Suppressor macrophage treated with lipopolysaccharide for 4 hours (primary cell): ENCODE results near the gene PILRA.

Source experiments
- DNase-seq: peaks from one replicate; pipeline ENCODE4 v3.0.0-alpha.2; 2020

Gene PILRA

DNA sequence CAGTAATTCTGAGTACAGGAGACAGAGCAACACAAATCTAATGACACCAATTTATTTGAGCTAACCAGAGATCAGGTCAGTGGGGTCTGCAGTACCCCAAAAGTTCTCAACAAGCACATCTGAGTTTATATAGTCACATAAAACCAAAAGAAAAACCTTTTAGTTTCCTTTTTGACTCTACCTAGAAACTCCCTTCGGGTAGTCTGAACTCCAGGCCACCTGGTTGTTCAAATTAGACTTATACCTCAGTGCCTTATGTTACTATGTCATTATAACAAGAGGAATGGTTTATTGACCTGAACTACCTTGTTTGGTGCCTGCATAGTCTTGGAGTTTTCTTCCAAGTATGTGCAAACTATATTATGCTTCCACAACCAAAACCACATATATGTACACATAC lies 40.6 kb downstream of the PILRA start:
- no peak for DNase-seq

DNA sequence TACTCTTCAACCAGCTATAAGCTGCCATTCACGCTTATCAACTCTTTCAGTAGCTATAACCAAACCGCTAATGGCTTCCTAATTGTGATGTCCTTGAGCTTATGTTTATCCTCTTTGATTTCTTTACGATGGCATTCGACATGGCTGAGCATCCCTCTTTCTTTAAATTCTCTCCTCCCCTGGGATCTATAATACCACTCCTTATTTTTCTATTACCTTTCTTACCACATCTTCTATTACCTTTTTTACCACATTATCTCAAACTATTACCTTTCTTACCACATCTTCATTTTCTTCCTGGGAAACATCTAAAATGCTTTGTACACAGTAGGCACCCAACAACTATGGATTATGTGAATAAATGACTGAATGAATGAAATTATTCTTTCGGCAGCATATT lies 42.2 kb downstream of the PILRA start:
- no peak for DNase-seq

DNA sequence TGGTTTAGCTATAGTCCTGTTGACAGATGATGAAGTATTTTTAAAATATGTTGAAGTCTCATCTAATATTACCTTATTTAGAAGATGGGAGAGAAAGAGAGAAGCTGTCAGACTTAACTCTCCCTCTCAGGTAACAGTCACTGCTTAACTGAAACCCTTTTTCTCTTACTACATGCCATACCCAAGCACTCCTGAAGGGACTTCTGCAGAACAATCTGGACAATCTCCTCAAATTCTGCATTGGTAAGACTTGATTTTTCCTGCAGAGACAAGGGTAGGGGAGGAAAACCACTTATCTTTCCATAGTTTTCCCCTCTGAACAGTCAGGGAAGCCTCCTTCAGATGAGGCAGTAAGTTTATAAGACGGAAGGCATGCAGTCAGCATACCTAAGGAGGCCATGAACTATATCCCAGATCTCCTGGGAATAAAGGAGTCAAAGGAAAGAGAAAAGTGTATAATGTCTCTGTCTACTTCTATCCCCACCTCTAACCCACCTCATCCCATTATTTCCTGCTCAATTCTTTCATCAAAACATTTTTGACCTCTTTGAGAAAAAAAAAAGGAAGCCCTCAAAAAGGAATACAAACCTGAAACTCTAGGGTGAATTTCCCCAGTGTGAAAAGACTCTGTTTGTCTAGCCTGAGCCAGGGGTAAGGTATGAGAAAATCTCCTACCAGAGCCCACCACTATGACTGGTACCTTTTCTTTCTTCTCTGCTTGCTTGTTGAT lies 45.8 kb downstream of the PILRA start:
- no peak for DNase-seq

GRCh38 chr7:100419660-100420226 lies 46.5 kb downstream of the PILRA start:
- DNase-seq, result no peak

DNA sequence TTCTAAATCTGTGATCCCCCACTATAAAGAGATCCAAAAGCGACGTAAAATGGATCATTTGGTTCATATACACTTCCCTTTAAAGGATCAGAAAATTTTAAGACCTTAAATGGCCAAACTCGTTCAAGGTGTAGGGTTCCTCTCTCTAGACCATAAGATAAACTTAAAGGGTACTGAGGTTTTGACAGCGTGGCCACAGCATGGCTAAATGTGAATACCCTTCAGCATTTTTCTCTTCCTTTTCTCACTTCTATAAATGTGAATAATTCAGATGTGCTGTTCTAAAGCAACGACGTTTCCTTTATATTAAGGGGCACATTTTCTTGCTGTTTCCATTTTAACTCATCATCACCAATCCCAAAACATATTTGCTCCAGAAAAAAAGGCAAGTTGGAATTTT lies 50.0 kb downstream of the PILRA start:
- DNase-seq, result no peak

DNA sequence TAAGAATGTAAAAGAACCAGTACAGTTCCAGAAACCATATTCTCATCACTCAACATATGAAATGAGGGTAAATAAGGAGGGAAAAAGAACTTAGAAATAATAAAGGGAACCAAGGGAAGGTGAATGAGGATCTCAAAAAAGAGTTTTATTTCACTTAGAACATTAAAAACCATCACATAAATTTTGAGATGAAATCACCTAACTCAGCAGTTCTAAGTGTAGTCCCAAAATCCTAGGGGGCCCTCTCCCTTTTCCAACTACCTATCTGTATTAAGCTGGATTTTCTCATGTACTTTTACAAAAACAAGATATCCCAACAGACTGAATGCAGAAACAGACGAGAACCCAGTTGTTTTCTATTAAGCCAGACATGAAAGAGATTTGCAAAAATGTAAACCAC lies 52.1 kb downstream of the PILRA start:
- no peak for DNase-seq

DNA sequence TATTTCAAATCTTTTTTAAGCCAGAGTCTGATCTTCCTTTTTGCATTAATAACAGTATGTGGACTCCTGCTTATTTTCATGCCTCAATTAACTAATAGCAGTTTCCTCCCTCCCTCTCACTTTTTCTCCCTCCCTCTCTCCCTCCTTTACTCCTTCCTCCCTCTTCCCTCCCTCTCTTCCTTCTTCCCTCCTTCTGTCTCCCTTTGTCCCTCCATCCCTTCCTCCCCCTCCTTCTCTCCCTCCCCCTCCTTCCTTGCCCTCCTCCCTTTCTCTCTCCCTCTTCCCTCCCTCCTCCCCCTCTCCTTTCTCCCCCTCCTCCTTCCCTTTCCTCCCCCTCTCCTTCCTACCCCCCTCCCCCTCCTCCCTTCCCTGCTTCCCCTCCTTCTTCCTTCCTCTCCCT lies 53.2 kb downstream of the PILRA start:
- no peak for DNase-seq

DNA sequence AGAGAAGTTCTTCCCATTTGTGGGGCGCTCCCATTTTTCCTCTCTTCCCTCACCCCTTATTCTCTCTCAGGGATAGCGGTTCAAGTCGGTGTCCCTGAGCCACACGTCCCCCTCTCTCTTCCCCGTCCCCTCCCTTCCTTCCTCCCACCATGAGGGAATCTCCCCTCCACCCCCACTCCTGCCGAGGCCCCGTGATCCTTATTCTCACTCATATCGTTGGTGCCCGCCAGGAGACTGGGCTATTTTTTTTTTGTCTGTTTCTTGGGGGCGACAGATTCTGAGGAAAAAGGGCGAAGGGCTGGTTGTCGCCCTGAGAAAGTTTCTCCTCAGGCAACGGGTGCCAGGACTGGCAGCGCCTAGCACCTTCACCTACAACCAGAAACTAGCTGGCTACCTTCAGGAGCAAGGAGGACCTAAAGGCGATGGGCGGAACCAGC lies 54.5 kb downstream of the PILRA start:
- DNase-seq, result no peak

DNA sequence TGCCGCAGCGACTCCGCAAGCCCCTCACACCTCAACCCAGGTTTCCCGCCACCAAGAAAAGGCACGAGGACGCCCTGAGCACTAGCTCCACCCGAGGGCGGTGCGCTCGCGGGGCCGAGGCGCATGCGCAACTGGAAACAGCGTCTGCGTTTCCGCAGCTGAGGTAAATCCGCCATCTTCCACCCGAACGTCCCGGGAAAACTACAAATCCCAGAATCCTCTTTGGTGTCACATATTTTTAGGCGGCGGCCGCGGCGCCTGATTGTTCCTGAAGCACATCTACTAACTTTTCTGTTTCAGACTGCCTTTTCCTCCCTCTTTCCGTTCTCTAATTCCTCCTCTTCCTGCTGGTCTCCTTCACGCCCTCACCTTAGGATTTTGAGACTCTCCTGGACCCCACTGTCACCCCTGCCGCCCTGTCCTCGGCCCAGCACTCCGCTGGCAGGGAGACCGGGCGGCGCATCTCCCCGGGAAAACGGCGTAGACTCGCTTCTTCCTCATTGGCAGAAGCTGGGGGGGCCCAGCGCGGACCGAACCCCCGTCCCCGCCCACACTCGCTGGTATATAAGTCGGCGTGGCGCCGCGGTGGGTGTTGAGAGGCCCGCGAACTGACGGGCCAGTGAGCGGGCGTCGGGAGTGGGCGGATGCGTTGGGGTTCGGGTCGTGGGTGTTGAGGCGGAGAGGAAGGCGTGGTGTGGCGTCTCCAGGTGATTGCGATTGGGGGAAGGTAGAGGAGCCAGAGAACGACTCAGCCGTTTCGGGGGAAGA lies 55.1 kb downstream of the PILRA start, which contains the start of gene ZCWPW1:
ZCWPW1 (minus strand) TSS at position 505 of the 768 bp plus-strand sequence. CDS start 8,054 bp downstream, outside the sequence.
- DNase-seq, result peak; percentile 98

- peak; percentile 100 for DNase-seq
These were observed 55.8 kb downstream of the PILRA start for GRCh38 chr7:100428967-100429636.

- DNase-seq, result peak; percentile 98
These were observed 56.6 kb downstream of the PILRA start, which contains the start of gene MEPCE for GRCh38 chr7:100429637-100430492. TSS of gene MEPCE (plus strand) at chr7:100429831. CDS start at chr7:100430019, 188 bp downstream.

- DNase-seq, result peak; percentile 21
These were observed 57.4 kb downstream of the PILRA start for GRCh38 chr7:100430493-100431285.

DNA sequence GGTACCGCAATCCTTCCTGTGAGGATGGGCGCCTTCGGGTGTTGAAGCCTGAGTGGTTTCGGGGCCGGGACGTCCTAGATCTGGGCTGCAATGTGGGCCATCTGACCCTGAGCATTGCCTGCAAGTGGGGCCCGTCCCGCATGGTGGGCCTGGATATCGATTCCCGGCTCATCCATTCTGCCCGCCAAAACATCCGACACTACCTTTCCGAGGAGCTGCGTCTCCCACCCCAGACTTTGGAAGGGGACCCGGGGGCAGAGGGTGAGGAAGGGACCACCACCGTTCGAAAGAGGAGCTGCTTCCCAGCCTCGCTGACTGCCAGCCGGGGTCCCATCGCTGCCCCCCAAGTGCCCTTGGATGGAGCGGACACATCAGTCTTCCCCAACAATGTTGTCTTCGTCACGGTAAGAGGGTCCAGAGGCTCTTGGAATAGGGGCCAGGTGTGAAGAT lies 58.0 kb downstream of the PILRA start:
- no peak for DNase-seq

DNA sequence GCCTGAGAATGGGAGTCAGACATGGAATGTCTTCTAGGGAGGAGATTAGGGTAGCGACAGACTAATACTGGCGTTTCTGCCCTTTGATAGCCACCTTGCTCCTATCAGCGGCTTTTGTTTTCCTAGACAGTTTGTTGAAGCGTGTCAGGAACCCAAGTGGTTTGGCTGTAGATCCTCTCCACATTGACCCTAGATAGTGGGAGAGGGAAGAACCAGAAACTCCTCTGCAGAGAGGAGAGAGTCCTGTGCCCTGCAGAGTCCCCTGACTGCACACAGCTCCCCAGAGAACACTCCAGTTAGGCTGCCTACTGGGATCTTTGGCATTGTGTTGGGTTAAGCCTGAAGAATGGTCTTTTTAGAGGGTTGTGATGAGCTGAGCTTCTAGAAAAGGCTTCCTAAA lies 58.8 kb downstream of the PILRA start:
- DNase-seq, result no peak

DNA sequence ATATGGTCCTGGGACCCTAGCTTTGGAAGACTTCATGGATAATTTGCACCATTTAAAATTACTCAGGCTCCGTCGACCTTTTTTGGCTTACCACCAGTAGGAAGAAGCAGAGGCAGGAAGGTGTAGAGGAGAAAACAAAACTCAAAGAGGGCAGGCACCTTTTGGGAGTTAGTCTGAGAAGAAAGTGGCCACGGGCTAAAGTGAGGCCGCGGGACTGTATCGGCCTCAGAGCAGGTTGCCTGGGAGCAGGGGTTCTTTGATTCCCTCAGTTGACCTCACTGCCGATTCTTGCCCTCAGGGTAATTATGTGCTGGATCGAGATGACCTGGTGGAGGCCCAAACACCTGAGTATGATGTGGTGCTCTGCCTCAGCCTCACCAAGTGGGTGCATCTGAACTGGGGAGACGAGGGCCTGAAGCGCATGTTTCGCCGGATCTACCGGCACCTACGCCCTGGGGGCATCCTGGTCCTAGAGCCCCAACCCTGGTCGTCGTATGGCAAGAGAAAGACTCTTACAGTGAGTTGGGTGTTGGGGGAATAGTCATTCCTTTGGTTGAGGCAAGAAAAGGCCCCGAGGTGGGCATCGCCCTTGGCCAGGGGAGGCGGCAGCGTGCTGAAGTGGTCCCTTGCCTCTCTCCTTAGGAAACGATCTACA lies 59.5 kb downstream of the PILRA start:
- no peak for DNase-seq

DNA sequence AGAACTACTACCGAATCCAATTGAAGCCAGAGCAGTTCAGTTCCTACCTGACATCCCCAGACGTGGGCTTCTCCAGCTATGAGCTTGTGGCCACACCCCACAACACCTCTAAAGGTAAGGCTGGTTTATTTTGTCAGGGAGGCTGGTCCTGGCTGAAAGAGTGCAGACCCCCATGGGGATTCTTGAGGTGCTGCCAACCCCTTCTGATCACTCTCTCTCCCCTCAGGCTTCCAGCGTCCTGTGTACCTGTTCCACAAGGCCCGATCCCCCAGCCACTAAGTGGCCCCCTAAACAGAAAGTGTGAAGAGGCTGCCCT lies 59.9 kb downstream of the PILRA start:
- DNase-seq, result no peak

DNA sequence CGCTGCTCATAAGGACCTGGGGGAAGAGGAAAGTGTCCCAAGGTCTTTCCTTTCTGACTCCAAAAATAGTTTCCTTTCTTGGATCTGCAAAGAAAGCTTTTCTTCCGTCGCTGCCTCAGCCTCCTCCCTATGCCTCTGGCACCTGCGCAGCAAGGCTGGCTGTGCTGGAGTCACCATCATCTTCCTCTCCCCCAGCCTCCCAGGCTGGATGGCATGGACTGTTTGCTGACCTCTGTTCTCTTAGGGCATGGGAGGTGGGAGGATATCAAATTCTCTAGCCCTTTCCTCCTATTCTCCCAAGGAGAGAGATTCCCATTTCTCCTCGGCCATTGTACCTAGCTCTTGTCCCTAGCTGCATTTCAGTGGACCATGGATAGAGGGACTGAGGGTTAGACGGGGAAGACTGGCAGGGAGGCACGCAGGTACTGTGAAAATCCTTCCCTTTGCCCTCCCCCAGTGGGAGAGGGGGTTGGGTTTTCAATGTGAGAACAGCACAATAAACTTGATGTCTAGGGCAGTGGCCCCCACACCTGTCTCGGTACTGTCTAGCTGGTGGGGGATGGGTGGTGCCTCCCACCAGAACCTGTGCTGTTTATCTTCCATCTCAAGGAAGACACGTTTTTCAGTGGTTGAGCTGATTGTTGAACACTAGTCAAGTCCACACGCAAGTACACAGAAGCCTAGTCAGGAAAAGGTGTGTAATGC lies 60.5 kb downstream of the PILRA start:
- no peak for DNase-seq

- no peak for DNase-seq
These were observed 61.2 kb downstream of the PILRA start for GRCh38 chr7:100434297-100435144.
